ENCODE measurements around the gene ADD1.

DNA sequence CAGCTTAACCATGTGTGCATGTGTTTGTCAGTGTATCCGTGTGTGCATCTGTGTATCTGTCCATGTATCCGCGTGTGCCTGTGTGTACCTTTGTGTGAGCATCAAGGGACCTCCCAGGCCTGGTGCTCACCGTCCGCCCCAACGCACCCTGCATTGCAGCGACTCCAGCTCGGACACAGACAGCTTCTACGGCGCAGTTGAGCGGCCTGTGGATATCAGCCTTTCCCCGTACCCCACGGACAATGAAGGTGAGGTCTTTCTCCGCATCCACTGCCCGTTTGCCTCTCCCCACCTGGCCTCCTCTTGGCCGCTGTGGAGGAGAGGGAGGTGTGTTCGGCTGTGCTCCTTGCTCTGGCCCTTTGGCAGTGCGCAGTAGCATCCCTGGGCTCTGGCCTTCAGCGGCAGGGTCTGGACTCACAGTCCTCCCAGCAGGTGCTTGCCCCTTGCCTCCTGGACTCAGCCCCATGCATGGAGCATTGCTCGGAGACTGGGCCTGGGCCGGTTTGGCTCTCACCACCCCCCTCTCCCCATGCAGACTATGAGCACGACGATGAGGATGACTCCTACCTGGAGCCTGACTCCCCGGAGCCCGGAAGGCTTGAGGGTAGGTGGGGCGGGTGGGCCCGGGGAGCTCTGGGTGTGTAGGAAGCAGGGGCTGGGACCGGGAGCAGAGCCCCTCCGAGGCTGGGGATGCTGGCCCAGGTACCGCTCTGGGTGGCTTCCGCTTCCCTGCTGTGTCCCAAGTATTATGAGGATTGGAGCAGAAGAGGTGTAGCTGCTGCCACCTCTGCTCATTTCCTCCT, 16.4 kb upstream of the ADD1 start:
- TF ChIP-seq MLX (CRISPR knock-in tag; IDR thresholded peaks at IDR 0.05) (no peak), SMC3 (IDR thresholded peaks at IDR 0.05; ENCODE audit: low read length) (no peak), FOXK2 (IDR thresholded peaks at IDR 0.05) (no peak), FOXP1 (IDR thresholded peaks at IDR 0.05) (no peak), FOXP1 (CRISPR knock-in tag; IDR thresholded peaks at IDR 0.05) (no peak), TFDP1 (CRISPR knock-in tag; IDR thresholded peaks at IDR 0.05; ENCODE audit: borderline replicate concordance) (no peak), CREB1 (IDR thresholded peaks at IDR 0.05) (no peak), CREB1 (CRISPR knock-in tag; IDR thresholded peaks at IDR 0.05) (no peak)
